Right lobe of liver (tissue), 6 donors: ENCODE data around the gene TOX3. TPM values are rescaled to one million over a fixed set of nuclear protein-coding genes. Genes with fewer than 3 reads are reported as not detected.

Experiments used
- ATAC-seq, 4 donors: fragments of 200-7000 bp; cut with Tn5 transposase; one replicate each; pipeline ENCODE4 v1.9.1; 2020; ENCODE audit warnings: mild to moderate bottlenecking in 4 of 4, moderate library complexity in 4 of 4
- DNase-seq, 3 donors: peaks; one replicate each; pipeline ENCODE4 v3.0.0-alpha.2; 2020
- H3K27ac ChIP-seq, 3 donors: fragments of 200-600 bp; one replicate each; pipeline ENCODE4 v1.8.0; 2022
- H3K27me3 ChIP-seq, 2 donors: fragments of 200-600 bp; one replicate each; pipeline ENCODE4 v1.8.0; 2022
- H3K36me3 ChIP-seq, 4 donors: fragments of 200-600 bp; sonication (generic) in 1 of 4; one replicate each; pipeline versions ENCODE4 v1.5.1 to v1.8.0; 2017 to 2022; ENCODE audit warnings: control low read depth in 1 of 4
- H3K4me1 ChIP-seq, 4 donors: fragments of 200-600 bp; sonication (generic) in 1 of 4; one replicate each; pipeline versions ENCODE4 v1.5.1 to v1.8.0; 2017 to 2022; ENCODE audit warnings: control low read depth in 1 of 4
- H3K4me3 ChIP-seq, 3 donors: fragments of 200-600 bp; one replicate each; pipeline ENCODE4 v1.8.0; 2022
- H3K9me3 ChIP-seq, 4 donors: fragments of 200-600 bp; sonication (generic) in 1 of 4; one replicate each; pipeline versions ENCODE4 v1.5.1 to v1.8.0; 2017 to 2022; ENCODE audit warnings: control low read depth in 1 of 4
- CTCF ChIP-seq, 4 donors: fragments of 200-600 bp in 3 of 4; fragments of 450-650 bp in 1 of 4; IDR thresholded peaks; one replicate each; pipeline versions ENCODE4 v1.5.1 to v1.8.0; 2016 to 2022; ENCODE audit warnings: antibody characterized with exemption in 4 of 4, mild to moderate bottlenecking in 2 of 4
- POLR2A ChIP-seq: fragments of 450-650 bp; IDR thresholded peaks from one replicate; pipeline ENCODE4 v1.6.1; 2017; ENCODE audit warnings: antibody characterized with exemption, mild to moderate bottlenecking
- WGBS: methylation state at CpG from one replicate; pipeline ENCODE4 v1.1.6; 2018; ENCODE audit warnings: low coverage, low lambda C conversion rate; ENCODE audit not compliant: insufficient coverage; ENCODE audit errors: missing lambda C conversion rate; 5-methylcytosine and 5-hydroxymethylcytosine counted together
- intact Hi-C, 2 donors: fragments of 100-400 bp; cut with DNase I; formaldehyde crosslinking; loops; one replicate each; pipeline versions ENCODE4 v1.11.2 to v1.14.1; 2022
- total RNA-seq, 6 experiments: library from RNA; depleted of rRNA in 2 of 6; stranded (reverse); fragments of >200 nt in 2 of 6; fragmentation: NEBNext Ultra II Directional in 3 of 6; extraction: Animal tissue kit (Norgen Biotek cat#: 25700) in 3 of 6; gene quantifications; one replicate each; pipeline versions ENCODE4 v1.1.0 to v1.2.4, GENCODE V29; 2016 to 2023
- donor health status: DM: no; HTN: yes; CAD: no.
- donor health status: DM: no; HTN: no; CAD: no.
- donor health status: DM: no; HTN: no; CAD: no.
- donor health status: DM: no; HTN: yes; CAD: no.
- donor health status: DM: no; HTN: yes; CAD: no.

The TOX3 gene
- total RNA-seq, 6 experiments from 2014 or later: 0.92 to 5.8 (median 3.6) TPM

DNA sequence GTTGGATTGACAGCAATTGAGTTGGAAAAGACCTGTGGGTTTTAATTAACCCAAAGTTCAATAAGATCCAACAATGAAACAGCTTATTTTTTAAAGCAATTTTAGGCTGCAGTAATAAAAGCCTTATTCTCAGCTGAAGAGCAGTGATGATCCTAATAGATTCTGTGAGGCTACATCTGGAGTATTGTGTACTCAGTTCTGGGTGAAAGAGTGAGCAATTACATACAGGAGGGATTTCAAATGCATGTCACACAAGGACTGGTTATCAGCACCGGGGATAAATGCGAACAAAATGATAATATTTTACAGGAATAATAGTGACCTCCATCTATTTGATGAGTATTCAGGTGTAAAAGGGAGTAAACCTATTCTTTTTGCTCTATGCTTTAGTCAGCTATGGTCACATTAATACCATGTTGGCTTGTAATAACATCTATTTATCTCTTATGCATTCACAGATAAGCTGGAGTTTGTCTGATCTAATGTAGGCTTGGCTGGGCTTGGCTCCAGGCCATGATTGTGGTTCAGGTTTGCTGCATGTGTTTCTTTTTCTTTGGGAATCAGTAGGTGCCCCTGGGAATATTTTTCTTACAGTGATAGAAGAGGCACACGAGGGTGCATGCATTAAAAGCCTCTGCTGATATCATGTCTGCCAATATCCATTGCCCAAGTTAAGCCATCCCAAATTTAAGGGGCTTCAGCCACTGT lies 22.2 kb upstream of the TOX3 start:
- no peaks in the 10 kb centered on the region for H3K36me3 ChIP-seq
- H3K27me3 ChIP-seq: no peaks in the 10 kb centered on the region
- H3K4me1 ChIP-seq: peaks cover 0 to 25% (median 6%) of the 10 kb centered on the region in 4 donors
- no peaks in the 10 kb centered on the region for H3K9me3 ChIP-seq
- no peak overlapping the region for H3K4me3 ChIP-seq
- ATAC-seq (no peak), DNase-seq (no peak)
- no peak for TF ChIP-seq POLR2A
- no peak for TF ChIP-seq CTCF (IDR thresholded peaks at IDR 0.05)
- WGBS: 63% methylated on average over 3 of the region's 3 CpGs
- no peak overlapping the region for H3K27ac ChIP-seq
- intact Hi-C loops: no loop called here

- Histone ChIP-seq H3K36me3 (no peaks in the 10 kb centered on the region), H3K27me3 (no peaks in the 10 kb centered on the region), H3K9me3 (no peaks in the 10 kb centered on the region), H3K4me3 (no peak overlapping the region), H3K27ac (no peak overlapping the region), H3K4me1 (peaks cover 0 to 22% (median 9%) of the 10 kb centered on the region in 4 donors)
- TF ChIP-seq POLR2A: no peak
- TF ChIP-seq CTCF (IDR thresholded peaks at IDR 0.05): no peak
- ATAC-seq (no peak), DNase-seq (no peak)
- 80% methylated on average over 1 of the region's 1 CpG for WGBS
- intact Hi-C loops: no loop called here
These were observed 21.6 kb upstream of the TOX3 start for GRCh38 chr16:52568495-52568894.

GRCh38 chr16:52567193-52567592 lies 20.2 kb upstream of the TOX3 start:
- H3K4me3 ChIP-seq: no peak overlapping the region
- no peaks in the 10 kb centered on the region for H3K36me3 ChIP-seq
- no peak overlapping the region for H3K27ac ChIP-seq
- H3K27me3 ChIP-seq: no peaks in the 10 kb centered on the region
- H3K4me1 ChIP-seq: peaks cover 0 to 26% (median 12%) of the 10 kb centered on the region in 4 donors
- intact Hi-C loops: no loop called here
- TF ChIP-seq CTCF (IDR thresholded peaks at IDR 0.05): no peak
- TF ChIP-seq POLR2A: no peak
- ATAC-seq: no peak
- DNase-seq: no peak
- H3K9me3 ChIP-seq: no peaks in the 10 kb centered on the region
- WGBS: 80% methylated on average over 1 of the region's 4 CpGs

GRCh38 chr16:52563767-52564611 lies 17.0 kb upstream of the TOX3 start:
- peak overlapping the region; percentile 0 to 90 (median 49) for H3K27ac ChIP-seq
- TF ChIP-seq CTCF (IDR thresholded peaks at IDR 0.05) (no peak), POLR2A (no peak)
- no peak for ATAC-seq
- intact Hi-C loops: no loop called here
- H3K36me3 ChIP-seq: no peaks in the 10 kb centered on the region
- DNase-seq: no peak
- WGBS: 93% methylated on average over 1 of the region's 3 CpGs
- peaks cover 0 to 42% (median 13%) of the 10 kb centered on the region in 4 donors for H3K4me1 ChIP-seq
- H3K4me3 ChIP-seq: no peak overlapping the region
- no peaks in the 10 kb centered on the region for H3K9me3 ChIP-seq
- no peaks in the 10 kb centered on the region for H3K27me3 ChIP-seq
